C1 segment of cervical spinal cord (tissue), 14 donors: ENCODE data around the gene TANK.
A peak's percentile ranks its signal among the peaks of the same experiment; 100 is the strongest.

ENCODE experiments used
- DNase-seq, 14 donors: peaks; one replicate each; lab custom pipeline; 2025; lab: John Stamatoyannopoulos, UW

The TANK gene

GRCh38 chr2:161133366-161133765 is 26.9 kb upstream of the TANK start:
- DNase-seq = no peak

GRCh38 chr2:161134547-161135518 is 25.4 kb upstream of the TANK start:
- peak in 3 of 14 donors; percentile 8 to 15 (median 10) for DNase-seq

- DNase-seq = no peak
Measured at GRCh38 chr2:161135951-161136593, 24.2 kb upstream of the TANK start.

GRCh38 chr2:161136696-161137324 is 23.4 kb upstream of the TANK start:
- no peak for DNase-seq

- DNase-seq = no peak
Measured at GRCh38 chr2:161138429-161138828, 21.8 kb upstream of the TANK start.

GRCh38 chr2:161139098-161139987 is 20.9 kb upstream of the TANK start:
- DNase-seq = no peak

- no peak for DNase-seq
Measured at GRCh38 chr2:161141033-161141432, 19.2 kb upstream of the TANK start.

GRCh38 chr2:161146209-161146775 is 13.9 kb upstream of the TANK start:
- no peak for DNase-seq

- no peak for DNase-seq
Measured at GRCh38 chr2:161146996-161147395, 13.2 kb upstream of the TANK start.

- DNase-seq = no peak
Measured at GRCh38 chr2:161147856-161148255, 12.4 kb upstream of the TANK start.

GRCh38 chr2:161150704-161151103 is 9.5 kb upstream of the TANK start:
- no peak for DNase-seq

GRCh38 chr2:161152302-161152701 is 7.9 kb upstream of the TANK start:
- DNase-seq = no peak

GRCh38 chr2:161158882-161159281 is 1.3 kb upstream of the TANK start:
- no peak for DNase-seq

GRCh38 chr2:161159456-161160225 is 587 bp upstream of the TANK start:
- no peak for DNase-seq

GRCh38 chr2:161161074-161161706 is 962 bp downstream of the TANK start:
- no peak for DNase-seq

GRCh38 chr2:161163440-161163839 is 3.2 kb downstream of the TANK start:
- no peak for DNase-seq

- no peak for DNase-seq
Measured at GRCh38 chr2:161164161-161164560, 3.9 kb downstream of the TANK start.

GRCh38 chr2:161165266-161165665 is 5.0 kb downstream of the TANK start:
- DNase-seq = no peak

GRCh38 chr2:161165811-161166210 is 5.6 kb downstream of the TANK start:
- DNase-seq = no peak
